Kidney tubule cell (primary cell): ENCODE results near the gene SYT1.
"Not testable (repeated sequence)": the region's sequence is repeated elsewhere in the genome, so short reads cannot be mapped to it uniquely, and the experiment has no call there.

Experiments
- DNase-seq: peaks from one replicate; pipeline ENCODE4 v3.0.0-alpha.2; 2018; ENCODE audit warnings: low spot score

SYT1 gene

GRCh38 chr12:79407671-79408622 is 543.4 kb downstream of the SYT1 start:
- DNase-seq, result peak; percentile 83

- no peak for DNase-seq
These were observed 544.1 kb downstream of the SYT1 start for GRCh38 chr12:79408689-79409088.

- peak; percentile 17 for DNase-seq
These were observed 545.0 kb downstream of the SYT1 start for GRCh38 chr12:79409562-79409961.

DNA sequence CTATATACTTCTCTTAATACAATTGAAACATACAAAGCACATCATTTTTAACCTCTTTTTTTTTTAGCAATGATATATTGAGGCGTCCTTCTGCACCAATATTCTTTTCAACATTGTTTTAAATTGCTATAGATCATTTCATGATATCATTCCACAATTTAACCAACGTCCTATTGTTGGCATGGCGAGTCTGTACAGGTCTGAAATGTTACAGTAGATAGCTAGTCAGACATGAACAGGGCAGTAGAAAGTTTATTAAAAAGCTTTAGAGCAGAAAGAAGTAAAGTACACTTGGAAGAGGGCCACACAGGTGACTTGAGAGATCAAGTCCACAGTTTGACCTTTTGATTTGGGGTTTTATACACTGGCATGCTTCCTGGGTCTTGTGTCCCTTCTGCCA is 547.2 kb downstream of the SYT1 start:
- no peak for DNase-seq

GRCh38 chr12:79413796-79414195 is 549.2 kb downstream of the SYT1 start:
- no peak for DNase-seq

DNA sequence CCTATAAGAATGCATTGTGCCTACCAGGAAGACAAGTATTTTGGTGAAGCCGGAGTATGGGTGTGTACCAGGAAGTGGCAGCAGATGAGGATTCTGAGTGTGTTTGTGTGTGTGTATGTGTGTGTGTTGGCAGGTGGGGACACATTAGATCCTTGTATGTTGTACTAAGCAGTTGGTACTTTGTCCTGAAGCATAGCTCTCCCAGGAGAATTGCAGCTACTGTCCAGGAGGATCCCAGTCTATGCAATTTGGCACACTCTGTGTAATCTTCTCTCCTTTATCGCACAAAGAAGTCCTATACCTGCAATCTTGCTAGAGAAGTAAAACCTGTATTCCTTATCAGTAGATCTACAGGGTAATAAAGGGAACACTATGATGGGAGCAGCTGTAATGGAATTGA is 549.7 kb downstream of the SYT1 start:
- DNase-seq, result no peak

GRCh38 chr12:79415321-79415720 is 550.7 kb downstream of the SYT1 start:
- no peak for DNase-seq

DNA sequence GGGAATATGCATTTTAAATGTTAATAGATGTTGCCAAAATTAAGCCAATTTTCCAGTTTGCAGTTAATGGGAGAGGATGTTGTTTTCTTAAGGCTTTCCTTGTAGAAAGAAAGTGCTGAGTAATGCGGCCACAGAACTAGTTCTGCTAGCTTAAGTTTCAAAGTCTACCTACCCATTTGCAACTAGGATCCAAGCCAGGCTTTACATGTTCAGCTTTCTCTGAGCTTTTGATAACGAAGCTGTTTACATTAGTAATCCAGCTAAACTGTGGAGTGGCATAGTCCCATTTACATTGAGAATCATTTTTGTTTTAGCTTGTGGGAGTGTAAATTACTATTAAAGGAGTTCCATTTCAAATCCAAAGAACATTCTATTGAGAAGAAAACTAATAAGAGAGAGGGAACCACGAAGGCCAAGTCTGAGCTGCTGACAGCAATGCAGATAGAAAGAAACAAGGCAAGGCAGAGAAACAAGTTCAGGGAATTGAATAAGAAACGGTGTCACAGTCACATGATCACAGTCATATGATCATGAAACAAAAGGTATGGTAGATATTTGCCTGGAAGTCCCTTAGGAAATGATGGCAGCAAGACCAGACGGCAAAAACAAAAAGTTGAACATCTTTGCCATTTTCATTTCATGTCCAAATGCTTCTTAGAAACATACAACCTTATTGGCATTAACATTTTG is 551.3 kb downstream of the SYT1 start:
- peak; percentile 53 for DNase-seq

GRCh38 chr12:79420146-79420618 is 555.6 kb downstream of the SYT1 start:
- DNase-seq, result peak; percentile 94

- no peak for DNase-seq
These were observed 556.7 kb downstream of the SYT1 start for GRCh38 chr12:79421236-79421740.

DNA sequence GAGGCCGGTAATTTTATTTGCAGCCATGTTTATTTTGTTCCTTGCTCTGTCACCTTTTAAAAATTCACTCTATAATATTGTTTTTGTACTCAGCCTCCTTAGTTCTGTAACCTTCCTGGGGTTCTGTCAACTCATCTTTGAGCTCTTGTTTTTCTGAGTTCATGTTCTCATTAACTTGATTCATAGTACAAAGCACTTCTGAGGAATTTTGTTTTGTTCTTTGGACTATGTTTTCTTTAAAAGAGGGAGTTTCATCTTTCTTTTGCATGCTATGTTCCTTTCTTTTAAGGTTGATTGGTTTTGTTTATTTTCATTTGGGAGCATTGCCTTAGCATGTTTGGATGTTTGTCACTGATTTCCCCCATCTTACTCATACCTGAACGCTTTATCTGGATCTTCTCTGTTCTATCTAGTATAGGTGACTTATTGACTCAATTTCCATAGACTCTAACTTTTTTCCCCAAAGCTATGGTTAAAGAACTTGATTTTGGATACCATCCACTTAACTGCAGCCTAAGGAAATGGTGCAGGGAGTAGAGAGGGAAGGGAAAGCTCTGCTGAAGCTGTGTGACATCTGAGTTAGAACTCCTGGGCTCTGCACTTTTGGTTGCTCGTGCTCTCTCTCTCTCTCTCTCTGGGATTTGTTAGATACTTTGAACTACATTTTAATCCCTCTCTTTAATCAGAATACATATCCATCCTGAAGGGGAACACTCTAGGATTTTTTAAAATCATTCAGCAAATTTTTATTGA is 557.7 kb downstream of the SYT1 start:
- peak; percentile 44 for DNase-seq

GRCh38 chr12:79423560-79423959 is 559.0 kb downstream of the SYT1 start:
- no peak for DNase-seq

DNA sequence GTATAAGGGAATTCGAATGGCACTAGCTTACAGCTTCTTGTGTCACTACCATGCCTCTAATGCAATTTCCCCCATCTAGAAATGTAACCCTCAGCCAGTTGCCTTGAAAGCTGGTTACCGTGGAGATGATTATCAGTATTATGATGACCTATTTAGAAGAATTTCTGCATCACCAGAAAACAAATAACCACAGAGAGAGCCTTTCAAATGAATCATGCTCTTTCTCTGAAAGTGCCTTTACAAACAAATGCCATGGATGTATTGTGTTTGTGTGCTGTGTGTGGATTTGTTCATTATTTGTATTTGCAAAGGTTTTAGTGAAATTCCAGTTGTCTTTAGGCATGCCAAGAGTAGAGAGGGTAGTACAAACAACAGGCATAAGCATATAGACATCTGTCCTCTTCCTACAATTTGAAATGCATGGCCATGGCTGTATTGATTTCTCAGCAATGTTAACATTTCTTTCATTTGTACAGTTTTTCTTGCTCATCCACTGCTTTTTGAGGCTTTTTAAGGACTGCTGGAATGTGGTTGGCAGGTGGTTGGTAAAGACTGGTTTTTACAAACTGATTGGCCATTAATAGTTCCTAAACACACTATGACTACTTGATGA is 559.6 kb downstream of the SYT1 start:
- peak; percentile 97 for DNase-seq

- DNase-seq, result no peak
These were observed 561.5 kb downstream of the SYT1 start for GRCh38 chr12:79426121-79426520.

DNA sequence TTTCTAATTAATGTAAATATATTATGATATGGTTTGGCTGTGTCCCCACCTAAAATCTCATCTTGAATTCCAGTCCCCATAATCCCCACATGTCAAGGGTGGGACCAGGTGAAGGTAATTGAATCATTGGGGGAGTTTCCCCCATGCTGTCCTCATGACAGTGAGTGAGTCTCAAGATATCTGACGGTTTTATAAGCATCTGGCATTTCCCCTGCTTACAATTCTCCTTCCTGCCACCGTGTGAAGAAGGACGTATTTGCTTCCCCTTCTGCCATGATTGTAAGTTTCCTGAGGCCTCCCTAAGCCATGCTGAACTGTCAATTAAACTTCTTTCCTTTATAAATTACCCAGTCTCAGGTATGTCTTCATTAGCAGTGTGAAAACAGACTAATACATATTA is 562.2 kb downstream of the SYT1 start:
- not testable (repeated sequence) for DNase-seq

- DNase-seq, result no peak
These were observed 569.0 kb downstream of the SYT1 start for GRCh38 chr12:79433465-79434072.

DNA sequence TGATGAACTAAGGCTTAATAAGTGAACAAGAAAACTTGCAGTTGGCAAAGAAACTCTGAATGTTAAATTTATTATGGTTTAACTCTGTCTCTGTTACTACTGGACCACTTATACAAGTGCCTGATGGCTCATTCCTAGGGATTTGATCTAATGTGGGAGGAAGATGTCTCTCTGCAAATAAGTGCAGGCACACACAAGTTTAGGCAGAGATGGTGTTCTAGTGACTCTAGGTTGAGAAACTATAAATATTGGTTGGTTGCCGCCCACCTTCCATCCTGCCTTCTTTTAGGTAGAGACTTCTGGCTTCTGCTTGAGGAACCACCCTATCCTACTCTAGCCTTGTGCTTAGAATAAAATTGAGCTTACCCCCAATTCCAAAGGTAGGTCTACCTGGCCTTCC is 570.0 kb downstream of the SYT1 start:
- DNase-seq, result no peak

- no peak for DNase-seq
These were observed 571.2 kb downstream of the SYT1 start for GRCh38 chr12:79435742-79436141.

DNA sequence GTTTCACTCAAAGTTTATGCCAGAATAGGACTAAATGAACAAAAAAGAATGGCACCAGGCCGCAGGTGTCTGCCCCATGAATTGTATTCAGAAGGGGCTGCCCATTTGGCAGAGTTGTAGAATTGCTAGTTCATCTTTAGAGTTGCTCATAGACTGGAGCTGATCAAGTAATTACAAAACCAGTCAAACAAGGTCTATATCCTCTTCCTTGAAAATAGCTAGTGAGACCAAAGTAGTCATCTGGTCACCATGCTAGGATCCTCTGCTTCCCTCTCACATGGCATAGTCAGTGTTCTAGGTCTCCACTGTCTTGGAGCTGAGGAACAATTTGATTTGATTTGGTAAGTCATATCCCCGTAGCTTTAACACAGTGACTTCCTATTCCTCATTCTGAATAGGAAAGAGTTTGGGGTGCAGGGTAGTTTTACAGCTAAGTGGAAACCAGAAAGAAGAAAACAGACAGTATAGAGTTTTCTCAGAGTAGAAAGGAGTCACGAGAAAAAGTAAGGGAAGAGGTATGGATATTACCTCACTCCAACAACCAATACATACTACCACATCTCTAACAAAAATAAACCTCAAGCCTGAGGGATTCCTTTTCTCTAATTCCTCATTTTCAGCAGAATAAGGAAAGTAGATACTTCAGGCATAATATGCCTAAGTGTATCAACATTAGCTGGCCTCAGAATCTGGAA is 574.1 kb downstream of the SYT1 start:
- DNase-seq, result no peak

DNA sequence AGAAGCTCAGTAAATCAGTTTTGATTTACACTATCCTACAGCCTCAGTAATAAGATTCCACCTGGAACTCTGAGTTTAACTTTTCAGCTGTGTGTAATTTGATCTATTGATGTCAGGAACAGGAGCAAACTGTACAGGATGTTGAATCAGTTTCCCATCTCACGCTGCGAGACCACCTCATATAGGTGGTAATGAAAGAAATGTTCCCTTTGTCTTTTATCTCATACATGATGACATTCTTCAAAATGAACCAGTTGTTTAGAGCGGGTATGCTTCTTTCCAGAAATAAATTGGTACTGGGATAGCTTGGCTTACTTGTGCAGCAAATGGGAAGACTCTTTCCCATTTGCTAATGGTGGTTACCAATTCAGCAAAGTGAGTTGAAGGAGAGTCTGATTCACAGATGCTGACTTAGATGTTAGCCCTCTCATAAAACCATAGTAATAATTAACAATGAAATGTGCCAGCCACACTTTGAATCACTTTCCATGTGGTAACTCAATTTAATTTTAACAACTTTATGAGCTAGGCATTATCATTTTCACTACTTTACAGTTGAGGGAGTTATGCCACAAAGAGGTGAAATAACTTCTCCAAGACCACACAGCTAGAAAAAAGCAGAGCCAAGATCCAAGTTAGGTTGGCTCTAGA is 574.7 kb downstream of the SYT1 start:
- DNase-seq, result peak; percentile 86
